Endothelial cell of umbilical vein (primary cell): ENCODE measurements around the gene ZDHHC14. TPM values are rescaled to one million over a fixed set of nuclear protein-coding genes. Genes with fewer than 3 reads are reported as not detected.
"Not testable (repeated sequence)": the region's sequence is repeated elsewhere in the genome, so short reads cannot be mapped to it uniquely, and the experiment has no call there.

ENCODE experiments used
- BruUV-seq: library from RNA; stranded (reverse); fragments of 400-500 nt; replicated peaks from 2 replicates; lab custom pipeline; 2021; lab: Mats Ljungman, UMichigan
- CTCF ChIA-PET: fragments of 300-600, 350-600 bp; sonication (Branson Sonifier 250); formaldehyde crosslinking; loops from one replicate; lab custom pipeline; 2021; ENCODE audit warnings: antibody characterized with exemption, inconsistent platforms; lab: Charles Lee
- POLR2A ChIA-PET: fragments of 300-600, 350-600 bp; sonication (Branson Sonifier 250); formaldehyde crosslinking; loops from one replicate; lab custom pipeline; 2021; ENCODE audit warnings: antibody characterized with exemption, inconsistent platforms; lab: Charles Lee
- DNase-seq: peaks from one replicate; pipeline ENCODE4 v3.0.0-alpha.2; 2011; ENCODE audit warnings: low read depth, low spot score
- FAIRE-seq: peaks from 2 replicates; lab custom pipeline; 2011; peaks lifted over from hg19 to GRCh38; lab: Jason Lieb, UNC
- H2AFZ ChIP-seq: 2 replicates; pipeline ENCODE4 v1.6.0; 2012; ENCODE audit warnings: low read depth, low read length, control low read depth, inconsistent platforms
- H3K27ac ChIP-seq: 2 replicates; pipeline ENCODE4 v1.5.1; 2011; ENCODE audit warnings: low read depth, mild to moderate bottlenecking, control low read depth, low read length, moderate library complexity; ENCODE audit not compliant: insufficient read depth
- H3K27me3 ChIP-seq, 2 experiments: 2 replicates each; pipeline versions ENCODE4 v1.6.0 to v1.6.1; 2011; ENCODE audit warnings: low read length in 2 of 2, mixed read lengths in 1 of 2; ENCODE audit not compliant: control insufficient read depth in 2 of 2, insufficient read depth in 2 of 2
- H3K36me3 ChIP-seq, 2 experiments: 2 replicates in 1 of 2; 3 replicates in 1 of 2; pipeline ENCODE4 v1.5.1; 2011; ENCODE audit warnings: low read length in 2 of 2, mild to moderate bottlenecking in 1 of 2, moderate library complexity in 1 of 2; ENCODE audit not compliant: control insufficient read depth in 2 of 2, insufficient read depth in 2 of 2; ENCODE audit errors: extremely low read depth in 1 of 2
- H3K4me1 ChIP-seq: 3 replicates; pipeline ENCODE4 v1.5.1; 2011; ENCODE audit warnings: mild to moderate bottlenecking, low read length; ENCODE audit not compliant: control insufficient read depth, insufficient read depth; ENCODE audit errors: extremely low read depth
- H3K4me2 ChIP-seq: 2 replicates; pipeline ENCODE4 v1.6.1; 2011; ENCODE audit warnings: low read length, control low read depth, mixed read lengths; ENCODE audit not compliant: insufficient read depth
- H3K4me3 ChIP-seq, 3 experiments: fragments of 200-600 bp in 1 of 3; sonication (generic), shearing (Covaris generic) in 1 of 3; replicated peaks in 1 of 3; 2 replicates each; pipeline ENCODE4 v1.5.1; 2011 to 2016; ENCODE audit warnings: control low read depth in 3 of 3, low read length in 3 of 3, mild to moderate bottlenecking in 2 of 3, inconsistent platforms in 1 of 3, low read depth in 1 of 3, moderate library complexity in 1 of 3; ENCODE audit not compliant: insufficient read depth in 1 of 3
- H3K79me2 ChIP-seq: 2 replicates; pipeline ENCODE4 v1.6.0; 2012; ENCODE audit warnings: low read length, inconsistent platforms; ENCODE audit not compliant: control insufficient read depth, insufficient read depth
- H3K9ac ChIP-seq: replicated peaks from 2 replicates; pipeline ENCODE3; 2011; ENCODE audit warnings: low read length, control low read depth; ENCODE audit not compliant: insufficient read depth; ENCODE audit errors: extremely low read depth
- H3K9me1 ChIP-seq: replicated peaks from 3 replicates; pipeline ENCODE4 v1.6.0; 2011; ENCODE audit warnings: mild to moderate bottlenecking, low read length; ENCODE audit not compliant: control insufficient read depth, insufficient read depth; ENCODE audit errors: extremely low read depth
- H3K9me3 ChIP-seq: replicated peaks from 2 replicates; pipeline ENCODE4 v1.5.1; 2012; ENCODE audit warnings: low read length, inconsistent platforms; ENCODE audit not compliant: control insufficient read depth, insufficient read depth
- H4K20me1 ChIP-seq: replicated peaks from 2 replicates; pipeline ENCODE3; 2011; ENCODE audit warnings: mild to moderate bottlenecking, low read length; ENCODE audit not compliant: control insufficient read depth, insufficient read depth; ENCODE audit errors: extremely low read depth
- CTCF ChIP-seq, 2 donors: IDR thresholded peaks; 1 replicate in 1 of 2; 2 replicates in 1 of 2; pipeline ENCODE4 v1.5.1; 2011; ENCODE audit warnings: low read length in 2 of 2, mild to moderate bottlenecking in 2 of 2, moderate library complexity in 2 of 2, control low read depth in 1 of 2, inconsistent platforms in 1 of 2, low read depth in 1 of 2; ENCODE audit not compliant: insufficient read depth in 1 of 2; ENCODE audit errors: extremely low read depth in 1 of 2
- EZH2 ChIP-seq: IDR thresholded peaks from 2 replicates; pipeline ENCODE4 v1.6.1; 2012; ENCODE audit warnings: borderline replicate concordance, low read depth, mild to moderate bottlenecking, moderate library complexity, low read length, inconsistent platforms; ENCODE audit not compliant: severe bottlenecking
- FOS ChIP-seq: IDR thresholded peaks from 2 replicates; pipeline ENCODE4 v1.6.1; 2011; ENCODE audit warnings: mild to moderate bottlenecking, low read length, moderate library complexity, borderline replicate concordance; ENCODE audit not compliant: insufficient read depth
- JUN ChIP-seq: IDR thresholded peaks from 2 replicates; pipeline ENCODE4 v1.6.1; 2011; ENCODE audit warnings: borderline replicate concordance, low read depth; ENCODE audit not compliant: insufficient read length, insufficient read depth
- MAX ChIP-seq: IDR thresholded peaks from 2 replicates; pipeline ENCODE4 v1.6.1; 2011; ENCODE audit not compliant: insufficient read depth, insufficient read length
- MYC ChIP-seq: IDR thresholded peaks from one replicate; pipeline ENCODE4 v1.6.1; 2011; ENCODE audit warnings: mild to moderate bottlenecking, low read depth, low read length
- POLR2A ChIP-seq: IDR thresholded peaks from 2 replicates; pipeline ENCODE4 v1.6.1; 2012; ENCODE audit warnings: low read depth, mild to moderate bottlenecking, control low read depth, low read length
- POLR2AphosphoS5 ChIP-seq: IDR thresholded peaks from 2 replicates; pipeline ENCODE4 v1.6.1; 2012; ENCODE audit warnings: low read depth, mild to moderate bottlenecking, control low read depth, low read length, moderate library complexity; ENCODE audit not compliant: insufficient read depth
- dilution Hi-C: fragments of 300-500 bp; cut with MboI; formaldehyde crosslinking; loops from one replicate; pipeline ENCODE4 v1.15.0; 2019; ENCODE audit warnings: low sequenced_read_pairs; ENCODE audit not compliant: extremely low pct_ligation_motif_present
- intact Hi-C: fragments of 100-400 bp; cut with micrococcal nuclease; formaldehyde crosslinking; loops from one replicate; pipeline ENCODE4 v1.10.0; 2022
- polyA plus RNA-seq, 4 experiments: library from polyadenylated mRNA; depleted of rRNA in 3 of 4; stranded (reverse) in 3 of 4; unstranded in 1 of 4; fragments of >200 nt; gene quantifications; 2 replicates each; pipeline versions ENCODE4 v1.2.1 to v1.2.3, GENCODE V29; 2011 to 2012; ENCODE audit warnings: missing spikeins in 1 of 4
- total RNA-seq: library from RNA; stranded (reverse); gene quantifications from 2 replicates; pipeline ENCODE4 v1.2.3, GENCODE V29; 2021

The ZDHHC14 gene
- total and polyA plus RNA-seq, 2 donors (not counting 3 experiments of a cell fraction or from before 2014, with no cell fraction given) = 23.0 to 25.6 TPM

GRCh38 chr6:157559201-157559756 lies 178.3 kb downstream of the ZDHHC14 start:
- ChIA-PET CTCF (no interaction called here), POLR2A (no interaction called here)
- Histone ChIP-seq H4K20me1 (no peaks in the 10 kb centered on the region), H2AFZ (no peak overlapping the region), H3K4me1 (no peaks in the 10 kb centered on the region), H3K9ac (no peak overlapping the region), H3K4me2 (no peak overlapping the region), H3K9me3 (no peaks in the 10 kb centered on the region), H3K36me3 (no peaks in the 10 kb centered on the region), H3K9me1 (no peaks in the 10 kb centered on the region), H3K27ac (no peak overlapping the region), H3K27me3 (no peaks in the 10 kb centered on the region), H3K79me2 (no peaks in the 10 kb centered on the region), H3K4me3 (no peak overlapping the region)
- TF ChIP-seq MYC (no peak), CTCF (IDR thresholded peaks at IDR 0.05; ENCODE audit: extremely low read depth in 1 of 2, insufficient read depth in 1 of 2, low read depth in 1 of 2, low read length in 2 of 2) (no peak), MAX (no peak), JUN (no peak), EZH2 (no peak), POLR2A (no peak), FOS (no peak), POLR2AphosphoS5 (no peak)
- BruUV-seq = no TSS peak
- dilution Hi-C loops = no loop called here
- intact Hi-C loops = no loop called here
- DNase-seq (no peak), FAIRE-seq (no peak)

DNA sequence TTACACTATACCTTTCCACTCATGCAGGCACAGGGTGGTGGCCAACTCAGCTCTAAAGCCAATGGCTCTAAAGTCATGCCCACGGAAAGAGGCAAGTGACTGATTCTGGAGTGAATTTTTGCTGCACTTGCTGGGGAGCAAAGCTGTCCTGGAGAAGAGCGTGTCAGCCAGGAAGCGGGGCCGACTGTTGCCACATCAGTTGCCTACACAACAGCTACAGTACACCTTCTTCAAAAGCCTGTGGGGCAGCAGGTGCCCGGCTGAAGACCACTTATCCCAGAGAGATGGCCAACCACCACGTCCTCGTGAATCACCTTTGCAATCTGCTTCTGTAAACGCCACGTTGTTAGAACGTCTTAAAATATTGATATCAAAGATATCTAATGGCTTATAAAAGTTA lies 179.1 kb downstream of the ZDHHC14 start:
- CTCF ChIA-PET, H3K9me3 ChIP-seq, FAIRE-seq: not testable (repeated sequence)

More for the DNA sequence above, 179.1 kb downstream of the ZDHHC14 start:
- H3K36me3 ChIP-seq, H3K27ac ChIP-seq, H3K4me1 ChIP-seq, H4K20me1 ChIP-seq, H3K9me1 ChIP-seq, intact Hi-C loops, POLR2A ChIA-PET, DNase-seq, H3K9ac ChIP-seq, H3K4me2 ChIP-seq, BruUV-seq, H2AFZ ChIP-seq, H3K79me2 ChIP-seq, H3K4me3 ChIP-seq, dilution Hi-C loops, H3K27me3 ChIP-seq: not testable (repeated sequence)
